TTC549 (cell line): ENCODE data around the gene TBX5.
"Not testable (repeated sequence)": the region's sequence is repeated elsewhere in the genome, so short reads cannot be mapped to it uniquely, and the experiment has no call there.

Source experiments
- FAIRE-seq: peaks from 2 replicates; lab custom pipeline; 2012; peaks lifted over from hg19 to GRCh38; lab: Jason Lieb, UNC

TBX5 gene

DNA sequence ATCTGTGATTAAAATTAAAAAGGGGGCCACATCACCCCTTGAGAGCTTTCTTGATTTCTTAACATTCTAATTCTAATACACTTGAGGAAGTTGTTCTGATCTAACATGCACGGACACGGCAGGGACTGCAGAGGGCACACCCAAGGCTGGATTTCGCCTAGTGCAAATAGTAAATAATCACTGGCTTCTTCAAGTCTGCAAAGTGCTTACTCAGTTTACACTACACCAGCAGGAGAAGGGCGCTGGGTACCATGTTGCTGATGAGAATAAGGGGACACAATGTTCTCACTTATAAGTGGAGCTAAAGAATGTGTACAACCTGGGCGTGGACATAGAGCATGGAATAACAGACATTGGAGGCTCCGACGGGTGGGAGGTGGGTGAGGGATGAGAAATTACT is 34.2 kb downstream of the TBX5 start:
- no peak for FAIRE-seq

DNA sequence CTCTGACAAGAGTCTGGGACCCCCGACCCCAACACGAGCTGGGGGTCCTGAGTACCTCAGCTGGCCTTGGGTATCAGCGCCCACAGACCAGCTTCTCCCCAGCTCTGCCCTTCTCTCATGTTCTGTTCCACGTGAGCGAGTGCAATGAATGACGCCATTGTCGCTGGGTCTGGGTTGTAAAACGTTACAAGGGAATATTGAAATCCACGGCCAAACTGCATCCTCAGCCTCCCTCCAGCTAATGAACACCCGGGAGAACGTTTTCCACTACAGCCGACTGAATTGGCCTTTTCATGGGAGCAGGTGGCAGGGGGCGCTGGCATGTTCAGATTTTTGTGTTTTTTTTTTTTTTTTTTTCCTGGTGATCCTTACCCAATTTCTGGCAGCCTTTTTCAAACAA is 34.7 kb downstream of the TBX5 start:
- FAIRE-seq, result no peak

DNA sequence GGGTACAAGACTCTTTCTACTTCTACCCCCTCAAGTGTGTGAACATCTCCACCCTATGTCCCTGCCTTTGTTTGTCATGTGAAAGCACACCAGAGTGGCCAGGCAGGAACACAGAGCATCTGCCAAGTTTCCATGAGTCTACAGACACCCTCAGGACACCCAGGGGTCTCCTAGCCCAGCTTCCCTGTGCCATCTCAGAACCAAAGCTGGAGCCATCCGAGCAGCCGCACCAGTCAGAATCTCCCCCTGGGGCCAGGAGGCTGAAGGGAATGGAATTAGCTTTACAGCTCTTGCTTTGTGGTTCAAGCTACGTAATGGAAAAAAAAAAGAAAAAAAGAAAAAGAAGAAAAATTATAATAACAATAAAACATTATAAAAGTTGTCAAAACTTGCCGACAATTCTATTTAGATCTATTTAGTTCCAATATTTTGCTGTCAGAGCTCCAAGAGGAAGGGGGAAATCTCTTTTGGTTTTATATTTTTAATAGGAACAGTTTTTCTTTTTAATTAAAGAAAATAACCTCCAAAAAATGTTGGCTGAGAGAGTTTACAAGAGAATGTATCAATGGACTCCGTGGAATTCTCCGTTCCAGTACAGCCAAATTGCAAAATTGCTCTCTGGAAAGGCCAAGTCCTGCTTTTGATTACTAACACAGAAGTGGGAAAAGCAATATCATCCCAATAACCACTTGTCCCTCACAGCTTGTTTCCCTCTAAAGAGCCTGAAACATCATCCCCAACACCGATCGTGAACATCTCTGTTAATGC is 37.1 kb downstream of the TBX5 start:
- no peak for FAIRE-seq

DNA sequence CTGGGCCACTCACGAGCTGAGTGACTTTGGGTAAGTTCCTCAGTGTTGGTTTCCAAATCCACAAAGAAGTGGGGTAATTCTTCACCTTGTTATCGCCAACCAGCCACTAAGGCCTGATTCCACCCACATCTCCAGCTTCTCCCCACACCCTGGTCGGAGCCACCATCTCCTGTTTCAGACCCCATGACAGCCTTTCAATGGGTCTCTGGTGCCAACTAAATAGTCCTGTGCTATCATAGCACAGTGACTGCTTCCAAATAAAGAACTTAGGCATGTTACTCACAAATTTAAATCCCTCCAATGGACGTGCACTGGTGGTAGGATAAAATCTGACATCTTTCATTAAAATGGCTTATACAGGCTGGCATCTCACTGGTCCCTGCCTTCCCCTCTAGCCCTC is 44.0 kb downstream of the TBX5 start:
- FAIRE-seq, result no peak

DNA sequence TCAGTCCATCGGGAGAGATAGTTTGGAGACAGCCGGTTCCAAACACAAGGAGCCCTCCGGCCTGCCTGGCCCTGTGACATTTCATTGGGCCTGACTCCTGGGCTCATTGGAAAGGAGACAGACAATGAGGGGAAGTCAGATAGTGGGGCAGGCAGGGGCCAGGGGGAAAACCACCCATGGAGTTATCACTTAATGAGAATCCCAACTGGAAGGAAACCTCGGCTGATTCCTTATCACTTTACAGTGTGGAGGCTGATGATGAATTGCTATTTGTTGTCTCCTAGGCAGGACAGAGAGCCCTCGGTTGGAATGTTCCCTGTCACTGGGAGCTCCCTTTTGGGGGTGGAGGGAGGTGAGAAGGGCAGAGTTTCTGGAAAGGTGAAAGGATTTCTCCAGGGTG is 44.4 kb downstream of the TBX5 start:
- FAIRE-seq, result no peak

DNA sequence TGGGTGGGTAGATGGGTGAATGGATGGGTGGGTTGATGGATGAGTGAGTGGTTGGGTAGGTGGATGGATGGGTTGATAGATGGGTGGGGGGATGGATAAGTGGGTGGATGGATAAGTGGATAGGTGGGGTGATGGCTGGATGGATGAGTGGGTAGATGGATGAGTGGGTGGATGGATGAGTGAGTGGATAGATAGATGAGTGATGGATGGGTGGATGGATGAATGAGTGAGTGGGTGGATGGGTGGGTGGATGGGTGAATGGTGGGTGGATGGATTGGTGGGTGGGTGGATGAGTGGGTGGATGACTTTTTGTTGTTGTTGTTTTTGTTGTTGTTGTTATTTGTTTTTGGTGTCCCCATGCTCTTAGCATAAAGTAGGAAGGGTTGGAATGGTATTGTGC is 45.5 kb downstream of the TBX5 start:
- no peak for FAIRE-seq

DNA sequence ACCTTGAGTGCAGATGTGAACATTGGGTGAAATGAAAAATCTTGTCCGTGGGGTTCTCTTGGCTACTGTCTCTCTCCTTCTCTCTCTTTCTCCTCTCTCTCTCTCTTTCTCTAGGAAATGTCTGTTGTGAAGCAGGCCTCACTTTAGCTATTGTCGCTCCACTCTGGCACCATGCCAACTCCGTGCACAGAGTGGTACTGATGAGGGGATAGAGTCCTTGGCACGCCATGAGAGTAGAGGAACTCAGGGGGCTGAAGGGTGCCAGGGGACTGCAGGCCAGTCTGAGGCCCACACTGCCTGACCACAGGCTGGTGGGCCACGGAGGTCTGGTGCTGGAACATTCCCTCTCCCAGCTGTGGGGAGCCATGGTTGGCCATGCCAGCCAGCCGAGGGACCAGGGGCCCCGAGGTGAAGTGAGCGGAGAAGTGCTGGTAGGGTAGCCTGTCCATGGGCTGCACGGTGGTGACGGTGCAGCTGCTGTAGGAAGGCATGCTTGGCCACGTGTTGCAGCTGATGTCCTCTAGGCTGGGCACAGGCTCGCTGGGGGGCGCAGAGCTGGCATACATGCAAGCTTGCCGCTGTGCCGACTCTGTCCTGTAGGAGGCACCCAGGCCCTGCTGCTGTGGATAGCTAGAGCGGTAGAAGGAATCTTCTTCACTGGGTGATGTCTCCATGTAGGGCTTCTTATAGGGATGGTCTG is 50.4 kb downstream of the TBX5 start:
- no peak for FAIRE-seq

DNA sequence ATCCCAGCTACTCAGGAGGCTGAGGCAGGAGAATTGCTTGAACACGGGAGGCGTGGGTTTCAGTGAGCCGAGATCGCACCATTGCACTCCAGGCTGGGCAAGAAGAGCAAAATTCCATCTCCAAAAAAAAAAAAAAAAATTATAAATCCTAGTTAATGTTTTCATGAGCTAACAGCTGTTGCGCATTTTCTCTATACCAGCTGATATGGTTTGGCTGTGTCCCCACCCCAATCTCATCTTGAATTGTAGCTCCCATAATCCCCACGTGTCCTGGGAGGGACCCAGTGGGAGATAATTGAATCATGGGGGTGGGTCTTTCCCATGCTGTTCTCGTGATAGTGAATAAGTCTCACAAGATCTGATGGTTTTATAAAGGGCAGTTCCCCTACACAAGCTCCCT is 56.7 kb downstream of the TBX5 start:
- FAIRE-seq, result not testable (repeated sequence)

DNA sequence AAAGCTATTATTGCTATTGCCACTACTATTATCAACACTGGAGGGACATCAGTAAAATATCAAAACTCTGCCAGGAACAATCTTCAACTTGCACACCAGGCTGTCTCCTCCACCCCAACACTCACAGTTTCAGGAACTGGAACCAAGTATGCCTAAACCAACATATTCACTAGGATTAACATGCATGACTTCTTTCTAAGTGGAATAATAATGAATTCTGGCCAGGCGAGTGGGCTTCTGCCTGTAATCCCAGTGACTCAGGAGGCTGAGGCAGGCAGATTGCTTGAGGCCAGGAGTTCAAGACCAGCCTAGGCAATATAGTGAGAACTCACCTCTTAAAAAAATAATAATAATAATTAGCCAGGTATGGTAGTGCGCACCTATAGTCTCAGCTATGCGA is 58.1 kb downstream of the TBX5 start:
- no peak for FAIRE-seq

DNA sequence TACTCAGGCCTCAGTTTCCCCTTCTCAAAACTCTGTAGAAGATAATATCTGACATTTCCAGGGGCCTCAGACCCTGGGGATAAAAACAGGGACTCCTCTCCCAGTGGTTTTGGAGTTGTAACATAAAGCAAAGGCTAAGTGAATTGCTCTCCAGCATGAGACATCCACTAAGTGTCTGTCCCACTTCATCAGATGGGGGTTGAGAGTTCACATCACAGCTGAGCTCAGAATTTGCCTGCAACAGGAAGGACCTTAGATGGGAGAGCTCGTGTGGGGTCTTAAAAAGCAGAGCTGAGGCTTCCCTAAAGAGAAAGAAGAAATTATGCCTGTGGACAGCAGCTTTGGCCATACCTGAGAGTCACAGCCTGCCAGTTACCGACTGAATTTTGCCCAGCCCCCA is 61.1 kb downstream of the TBX5 start:
- FAIRE-seq, result no peak

DNA sequence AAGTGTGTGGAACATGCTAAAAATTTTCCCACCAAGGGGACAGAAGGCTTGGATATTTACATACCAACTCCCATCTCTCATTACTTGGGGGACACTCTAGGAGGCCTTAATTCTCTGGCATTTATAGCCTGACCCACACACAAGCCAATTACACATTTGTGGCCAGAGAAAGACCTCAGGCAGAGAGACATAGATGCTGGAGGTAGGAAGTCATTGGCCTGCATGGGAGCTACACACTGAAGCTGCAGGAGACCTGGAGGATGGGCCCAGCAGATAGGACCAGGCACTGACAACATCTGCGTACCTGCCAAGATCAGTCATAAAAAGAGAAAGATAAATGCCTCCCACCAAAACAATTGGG is 61.7 kb downstream of the TBX5 start:
- no peak for FAIRE-seq

DNA sequence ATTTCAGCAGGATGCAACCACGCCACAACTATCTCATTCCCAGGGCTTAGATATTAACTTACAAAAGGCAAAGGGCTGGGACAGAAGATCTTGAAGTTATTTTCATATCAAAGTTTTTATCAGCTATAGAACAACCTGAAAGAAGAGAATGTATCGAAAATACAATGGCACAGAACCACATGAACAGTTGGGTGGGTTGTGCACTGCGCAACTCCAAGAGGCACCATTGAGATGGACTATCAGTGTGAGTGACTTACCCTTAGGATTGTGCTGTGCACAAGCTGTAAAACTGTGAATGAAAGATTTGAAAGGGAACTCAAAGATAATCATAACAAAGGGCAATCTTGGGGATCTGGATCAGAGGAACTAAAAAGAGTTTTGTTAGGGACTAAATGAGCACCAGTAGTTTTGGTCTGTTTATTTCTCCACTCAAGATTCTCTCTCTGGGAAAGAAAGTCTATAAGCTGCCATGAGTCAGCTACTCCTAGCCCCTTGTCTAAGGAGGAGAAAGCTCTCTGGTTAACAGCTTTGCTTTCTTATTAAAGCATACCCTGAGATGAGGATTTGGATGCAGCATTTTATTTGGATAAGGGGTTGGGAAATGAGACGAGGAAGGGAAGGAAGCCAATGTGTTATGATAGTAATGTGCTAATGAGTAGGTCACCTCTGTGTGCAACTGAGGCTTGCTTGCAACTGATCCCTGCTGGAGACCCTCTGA is 62.2 kb downstream of the TBX5 start:
- no peak for FAIRE-seq

DNA sequence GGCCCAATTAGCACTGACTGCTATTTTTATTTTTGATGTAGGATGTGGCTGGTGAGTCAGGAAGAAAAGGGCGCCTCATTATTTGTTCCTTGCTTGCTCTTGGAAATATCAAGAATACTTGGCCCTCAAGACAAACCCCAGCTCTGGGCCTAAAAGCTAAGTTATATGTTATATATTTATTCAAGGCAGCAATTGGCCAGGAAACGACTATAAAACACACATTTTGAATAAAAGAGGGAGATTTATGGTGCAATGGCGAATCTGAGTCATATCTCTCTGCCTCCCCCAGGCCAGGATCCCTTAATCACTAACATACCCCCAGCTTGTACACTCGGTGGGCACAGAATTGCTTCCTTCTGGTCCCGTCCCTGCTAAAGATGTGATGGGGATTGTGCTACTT is 63.3 kb downstream of the TBX5 start:
- no peak for FAIRE-seq

DNA sequence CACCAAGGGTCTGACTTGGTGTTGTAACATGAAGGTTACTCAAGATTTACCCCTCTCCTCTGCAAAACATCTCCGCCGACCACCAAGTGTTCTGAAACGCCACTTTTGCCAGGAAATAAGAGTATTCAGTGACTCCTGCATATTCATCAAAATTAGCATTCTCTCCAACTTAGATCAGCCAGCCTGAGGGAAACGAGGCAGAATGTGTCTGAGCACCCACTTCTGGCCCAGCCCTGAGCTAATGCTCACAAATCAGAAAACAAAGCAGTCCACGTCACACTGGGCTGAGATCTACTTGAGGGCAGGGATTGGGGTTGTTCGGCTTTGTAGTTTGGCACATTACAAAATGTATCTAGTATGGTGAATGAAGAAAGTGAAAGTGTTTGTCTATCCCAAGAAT is 64.3 kb downstream of the TBX5 start:
- no peak for FAIRE-seq

DNA sequence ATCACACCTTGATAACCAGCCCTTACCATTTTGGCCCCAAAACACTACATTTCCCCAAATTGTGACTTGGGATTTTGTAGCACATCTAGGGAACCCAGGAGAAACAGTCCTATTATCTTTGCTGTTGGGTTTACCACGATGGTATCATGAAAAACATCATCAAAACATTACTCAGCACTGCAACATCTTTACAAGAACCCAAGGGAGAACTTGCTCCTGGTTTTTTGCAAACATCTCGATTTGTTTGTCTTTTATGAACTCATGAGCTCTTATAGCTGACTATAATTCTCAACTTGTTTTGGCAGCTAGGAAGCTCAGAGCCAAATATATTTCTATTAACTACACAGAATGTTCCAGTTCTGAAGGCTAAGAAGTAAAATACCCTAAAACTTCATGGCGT is 65.7 kb downstream of the TBX5 start:
- no peak for FAIRE-seq

DNA sequence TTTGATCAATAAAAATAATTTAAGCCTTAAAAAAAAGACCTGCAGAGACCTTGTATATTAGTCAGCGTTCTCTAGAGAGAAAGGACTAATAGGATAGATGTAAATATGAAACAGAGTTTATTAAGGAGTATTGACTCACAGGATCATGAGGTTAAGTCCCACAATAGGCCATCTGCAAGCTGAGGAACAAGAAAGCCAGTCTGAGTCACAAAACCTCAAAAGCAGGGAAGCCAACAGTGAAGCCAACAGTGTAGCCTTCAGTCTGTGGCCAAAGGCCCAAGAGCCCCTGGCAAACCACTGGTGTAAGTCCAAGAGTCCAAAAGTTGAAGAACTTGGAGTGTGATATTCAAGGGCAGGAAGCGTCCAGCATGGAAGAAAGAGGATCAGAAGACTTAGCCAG is 66.3 kb downstream of the TBX5 start:
- FAIRE-seq, result no peak

DNA sequence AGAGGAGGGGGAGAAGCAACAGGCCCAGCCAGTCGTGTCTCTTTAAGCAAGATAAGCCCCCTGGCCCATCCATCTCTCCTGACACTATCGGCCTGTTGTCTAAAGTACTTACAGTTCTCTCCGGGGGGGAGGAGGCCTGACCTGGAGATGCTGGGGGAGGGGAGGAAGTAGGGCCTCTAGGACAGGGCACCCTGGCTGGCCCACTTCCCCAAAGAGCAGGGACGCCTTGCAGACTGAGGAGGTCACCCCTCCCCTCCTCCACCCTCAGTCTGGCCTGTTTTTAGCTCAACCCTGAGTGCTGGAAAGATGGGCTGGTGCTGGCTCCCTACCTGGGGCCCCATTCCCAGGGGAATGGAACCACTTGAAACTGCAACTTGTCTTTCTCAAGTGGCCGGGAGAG is 70.3 kb downstream of the TBX5 start:
- no peak for FAIRE-seq

DNA sequence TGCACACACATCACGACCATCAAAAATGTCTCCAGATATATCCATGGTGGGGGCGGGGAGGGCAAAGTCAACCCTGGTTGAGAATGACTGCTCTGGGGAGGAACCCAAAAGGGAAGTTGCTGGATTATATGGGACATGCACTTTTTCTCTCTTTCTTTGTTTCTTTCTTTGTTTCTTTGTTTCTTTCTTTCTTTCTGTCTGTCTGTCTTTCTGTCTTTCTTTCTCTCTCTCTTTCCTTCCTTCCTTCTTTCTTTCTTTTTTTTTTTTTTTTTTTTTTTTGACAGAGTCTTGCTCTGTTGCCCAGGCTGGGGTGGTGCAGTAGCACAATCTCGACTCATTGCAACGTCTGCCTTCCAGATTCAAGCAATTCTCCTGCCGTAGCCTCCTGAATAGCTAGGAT is 71.5 kb downstream of the TBX5 start:
- no peak for FAIRE-seq

DNA sequence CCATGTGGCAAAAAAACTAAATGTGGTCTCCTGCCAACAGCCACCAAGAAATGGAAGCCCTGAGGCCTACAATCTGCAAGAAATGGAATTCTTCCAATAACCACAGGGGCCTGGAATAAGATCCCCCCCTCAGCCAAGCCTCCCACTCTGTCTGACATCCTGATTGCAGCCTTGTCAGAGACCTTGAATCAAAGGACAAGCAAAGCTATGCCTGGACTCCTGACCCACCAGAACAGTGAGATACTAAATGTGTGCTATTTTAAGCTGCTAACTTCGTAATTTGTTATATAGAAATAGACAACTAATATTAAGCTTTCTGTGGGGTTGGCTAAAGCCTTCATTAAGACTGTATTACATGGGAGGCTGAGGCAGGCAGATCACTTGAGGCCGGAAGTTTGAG is 77.7 kb downstream of the TBX5 start:
- FAIRE-seq, result no peak

DNA sequence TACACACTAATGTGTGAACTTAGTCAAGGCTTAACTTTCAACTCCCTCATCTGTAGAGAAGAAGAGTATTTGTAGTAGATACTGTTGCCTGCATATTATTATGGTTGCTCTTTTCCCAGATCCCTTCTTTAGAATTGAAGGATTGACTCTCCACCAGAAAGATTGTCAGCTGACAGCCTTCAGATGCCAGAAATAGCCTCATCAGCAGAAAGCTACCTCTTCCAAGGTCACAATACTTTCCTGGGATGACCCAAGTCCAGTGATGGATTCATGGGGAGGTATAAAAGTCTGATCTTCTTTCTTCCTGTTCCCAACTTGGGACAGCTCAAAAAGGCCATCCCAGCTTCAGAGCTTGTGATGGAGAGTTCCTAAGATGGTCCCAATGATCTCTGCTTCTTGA is 78.2 kb downstream of the TBX5 start:
- no peak for FAIRE-seq

DNA sequence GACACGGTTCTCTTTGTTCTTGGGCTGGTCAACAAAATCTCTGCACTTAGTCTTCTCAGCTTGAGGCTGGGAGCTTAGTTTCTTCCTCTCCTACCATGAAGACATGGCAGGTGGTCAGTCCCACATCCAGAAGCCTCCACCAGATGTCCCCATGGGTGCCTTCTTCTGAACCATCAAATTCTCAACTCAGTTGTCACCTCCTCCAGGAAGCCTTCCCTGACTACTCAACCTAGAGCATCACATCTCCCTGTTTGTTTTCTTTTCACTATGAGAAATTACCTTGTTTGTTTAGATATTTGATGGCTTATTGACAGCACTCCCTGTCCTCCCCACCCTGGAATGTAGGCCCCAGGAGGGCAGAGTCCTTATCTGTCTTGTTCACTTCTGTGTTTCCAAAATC is 84.4 kb downstream of the TBX5 start:
- no peak for FAIRE-seq

DNA sequence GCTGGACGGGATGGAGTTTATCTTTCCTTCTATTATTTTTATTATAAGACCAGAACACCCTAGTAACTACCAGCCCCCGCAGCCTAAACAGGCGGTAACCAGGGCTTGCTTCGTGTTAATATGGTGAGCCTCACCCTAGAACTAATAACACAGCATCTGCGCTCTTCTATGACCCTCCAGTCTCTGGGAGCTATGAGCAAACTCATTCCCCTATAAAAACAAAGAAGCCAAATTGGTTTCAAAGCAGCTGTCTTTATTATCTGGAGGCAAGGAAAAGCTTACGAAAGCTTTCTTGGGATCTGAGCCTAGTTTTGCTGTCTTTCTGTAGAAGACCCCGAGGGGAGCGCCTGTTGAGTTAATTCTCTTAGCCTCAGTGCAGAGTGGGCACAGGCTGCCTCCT is 85.0 kb downstream of the TBX5 start:
- no peak for FAIRE-seq

DNA sequence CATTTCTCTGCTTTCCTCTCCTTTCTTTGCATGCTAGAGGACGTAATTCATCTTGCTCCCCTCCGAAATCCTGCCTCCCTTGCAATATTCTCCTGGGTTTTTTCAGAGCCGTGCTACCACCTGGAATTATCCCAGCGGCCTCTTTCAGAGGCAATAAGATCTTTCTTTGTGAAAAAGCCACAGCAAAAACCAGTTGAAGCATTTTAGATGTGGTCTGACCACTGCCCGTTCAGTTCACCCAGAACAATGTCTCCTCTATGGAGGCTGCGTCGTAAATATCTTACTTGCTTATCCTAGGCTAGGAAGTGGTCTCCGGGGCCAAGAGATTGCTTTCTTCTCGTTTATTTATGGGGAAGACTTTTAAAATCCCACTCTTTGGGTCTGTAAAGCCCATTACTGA is 85.8 kb downstream of the TBX5 start:
- no peak for FAIRE-seq

DNA sequence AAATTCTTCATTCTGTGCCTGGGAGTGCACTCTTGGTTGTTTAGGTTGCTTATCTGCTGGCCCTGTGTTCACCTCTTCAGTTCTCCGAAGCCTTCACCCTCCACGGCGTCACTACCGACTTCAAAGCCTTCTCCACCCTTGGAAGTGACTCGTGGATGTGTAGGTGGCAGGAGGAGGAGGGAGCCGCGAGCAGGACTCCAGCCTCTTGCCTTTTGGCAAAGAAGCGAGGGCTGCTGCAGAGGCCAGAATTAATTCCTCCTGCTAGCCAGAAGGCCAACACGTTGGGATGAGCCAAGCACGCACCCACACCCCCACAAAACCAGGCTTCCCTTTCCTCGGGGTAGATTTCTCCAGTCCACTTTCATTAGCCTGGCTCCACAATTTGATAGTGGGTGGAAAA is 86.5 kb downstream of the TBX5 start:
- no peak for FAIRE-seq
